ENCODE data around the gene CRTC3.
"Not testable (repeated sequence)": the region's sequence is repeated elsewhere in the genome, so short reads cannot be mapped to it uniquely, and the experiment has no call there.

Gene CRTC3

GRCh38 chr15:90624278-90624981, 94.7 kb downstream of the CRTC3 start:
- in situ Hi-C loops (cut with MboI; ENCODE audit: low sequenced_read_pairs, unreplicated experiment) = no loop called here
- no peak for DNase-seq (ENCODE audit: low spot score)
- TF ChIP-seq CTCF (IDR thresholded peaks at IDR 0.05; ENCODE audit: borderline replicate concordance, control extremely low read depth, extremely low read depth, insufficient read depth, missing control alignments) = no peak

- TF ChIP-seq CTCF (IDR thresholded peaks at IDR 0.05; ENCODE audit: borderline replicate concordance, control extremely low read depth, extremely low read depth, insufficient read depth, missing control alignments) = no peak
These were observed 95.3 kb downstream of the CRTC3 start for GRCh38 chr15:90625037-90625436.

GRCh38 chr15:90629217-90629616, 99.5 kb downstream of the CRTC3 start:
- in situ Hi-C loops (cut with MboI; ENCODE audit: low sequenced_read_pairs, unreplicated experiment) = no loop called here
- no peak for TF ChIP-seq CTCF (IDR thresholded peaks at IDR 0.05; ENCODE audit: borderline replicate concordance, control extremely low read depth, extremely low read depth, insufficient read depth, missing control alignments)
- DNase-seq (ENCODE audit: low spot score) = no peak

More at GRCh38 chr15:90625037-90625436, 95.3 kb downstream of the CRTC3 start:
- in situ Hi-C loops (cut with MboI; ENCODE audit: low sequenced_read_pairs, unreplicated experiment) = no loop called here
- no peak for DNase-seq (ENCODE audit: low spot score)

- no peak for DNase-seq (ENCODE audit: low spot score)
- TF ChIP-seq CTCF (IDR thresholded peaks at IDR 0.05; ENCODE audit: borderline replicate concordance, control extremely low read depth, extremely low read depth, insufficient read depth, missing control alignments) = no peak
- in situ Hi-C loops (cut with MboI; ENCODE audit: low sequenced_read_pairs, unreplicated experiment) = no loop called here
These were observed 103.6 kb downstream of the CRTC3 start for GRCh38 chr15:90633360-90633759.

GRCh38 chr15:90636993-90637392, 107.3 kb downstream of the CRTC3 start:
- in situ Hi-C loops (cut with MboI; ENCODE audit: low sequenced_read_pairs, unreplicated experiment) = not testable (repeated sequence)

GRCh38 chr15:90637693-90638092, 108.0 kb downstream of the CRTC3 start:
- DNase-seq (ENCODE audit: low spot score) = no peak
- TF ChIP-seq CTCF (IDR thresholded peaks at IDR 0.05; ENCODE audit: borderline replicate concordance, control extremely low read depth, extremely low read depth, insufficient read depth, missing control alignments) = no peak
- in situ Hi-C loops (cut with MboI; ENCODE audit: low sequenced_read_pairs, unreplicated experiment) = no loop called here

More at GRCh38 chr15:90636993-90637392, 107.3 kb downstream of the CRTC3 start:
- not testable (repeated sequence) for DNase-seq (ENCODE audit: low spot score)

- TF ChIP-seq CTCF (IDR thresholded peaks at IDR 0.05; ENCODE audit: borderline replicate concordance, control extremely low read depth, extremely low read depth, insufficient read depth, missing control alignments) = no peak
- DNase-seq (ENCODE audit: low spot score) = no peak
- in situ Hi-C loops (cut with MboI; ENCODE audit: low sequenced_read_pairs, unreplicated experiment) = no loop called here
These were observed 108.5 kb downstream of the CRTC3 start for GRCh38 chr15:90638201-90638691.
